ENCODE measurements around the gene SNX1. TPM values are rescaled to one million over a fixed set of nuclear protein-coding genes. Genes with fewer than 3 reads are reported as not detected.

Gene SNX1
- total and polyA plus RNA-seq, 2 donors (not counting 1 experiment from before 2014, with no cell fraction given) = 87.9 to 152 TPM

GRCh38 chr15:64136347-64136746, 40.6 kb downstream of the SNX1 start:
- H3K36me3 ChIP-seq (replicated peaks in 1 of 2; ENCODE audit: control extremely low read depth in 1 of 2, control insufficient read depth in 1 of 2, extremely low read depth in 1 of 2, insufficient read depth in 2 of 2, low read length in 1 of 2) = peaks cover 12 to 70% of the 10 kb centered on the region in 2 experiments
- no peak overlapping the region for H3K9ac ChIP-seq (ENCODE audit: low read length)
- POLR2A ChIA-PET = interaction anchor here (1.9 kb wide), 1 partner anchor 17 kb away, joined by 8 read pairs; no protein-coding TSS in a partner anchor
- Mint-ChIP-seq H3K9me3 (ENCODE audit: insufficient read depth) (no peaks in the 10 kb centered on the region), H3K27ac (peak overlapping the region; percentile 32), H3K27me3 (no peaks in the 10 kb centered on the region), H3K4me3 (no peak overlapping the region), H3K4me1 (peaks cover 19% of the 10 kb centered on the region)
- ATAC-seq (ENCODE audit: low read depth) = no peak
- H3K4me3 ChIP-seq (ENCODE audit: control extremely low read depth in 1 of 5, extremely low read depth in 1 of 5, insufficient read depth in 1 of 5, low read depth in 2 of 5, low read length in 4 of 5) = no peak overlapping the region
- no peak overlapping the region for H2AFZ ChIP-seq (ENCODE audit: insufficient read depth, low read depth, low read length, poor library complexity, severe bottlenecking)
- H3K27ac ChIP-seq (ENCODE audit: low read length in 2 of 2) = peak overlapping the region in 1 of 2 donors; percentile 53
- CTCF ChIA-PET = interaction anchor here (1.3 to 3.0 kb wide), 3 partner anchors 10 to 18 kb away, joined by 3 to 62 read pairs (median 7); partner anchors contain the start of gene SNX22
- no peaks in the 10 kb centered on the region for H3K27me3 ChIP-seq (replicated peaks in 1 of 4; ENCODE audit: control extremely low read depth in 1 of 4, control insufficient read depth in 3 of 4, insufficient read depth in 4 of 4, low read length in 3 of 4)
- no peaks in the 10 kb centered on the region for H3K9me3 ChIP-seq (ENCODE audit: control extremely low read depth in 1 of 3, control insufficient read depth in 2 of 3, insufficient read depth in 1 of 3, low read length in 2 of 3)
- H3K79me2 ChIP-seq (ENCODE audit: control insufficient read depth, insufficient read depth, low read length) = peaks cover 21% of the 10 kb centered on the region
- 96% methylated on average over 4 of the region's 7 CpGs for WGBS (ENCODE audit: insufficient coverage)
- TF ChIP-seq CTCF (IDR thresholded peaks at IDR 0.05) (no peak), EZH2 (IDR thresholded peaks at IDR 0.05; ENCODE audit: borderline replicate concordance, insufficient read depth, low read depth, low read length, poor library complexity, severe bottlenecking) (no peak)
- H3K4me1 ChIP-seq (ENCODE audit: control insufficient read depth in 2 of 2, insufficient read depth in 2 of 2, low read length in 2 of 2) = peaks cover 8 to 17% of the 10 kb centered on the region in 2 donors
- peaks cover 28% of the 10 kb centered on the region for H4K20me1 ChIP-seq (ENCODE audit: control insufficient read depth, insufficient read depth, low read length, poor library complexity, severe bottlenecking)
- H3K4me2 ChIP-seq (replicated peaks; ENCODE audit: low read depth, low read length, poor library complexity, severe bottlenecking) = no peak overlapping the region
- intact Hi-C loops (cut with micrococcal nuclease) = no loop called here
- DNase-seq = no peak

DNA sequence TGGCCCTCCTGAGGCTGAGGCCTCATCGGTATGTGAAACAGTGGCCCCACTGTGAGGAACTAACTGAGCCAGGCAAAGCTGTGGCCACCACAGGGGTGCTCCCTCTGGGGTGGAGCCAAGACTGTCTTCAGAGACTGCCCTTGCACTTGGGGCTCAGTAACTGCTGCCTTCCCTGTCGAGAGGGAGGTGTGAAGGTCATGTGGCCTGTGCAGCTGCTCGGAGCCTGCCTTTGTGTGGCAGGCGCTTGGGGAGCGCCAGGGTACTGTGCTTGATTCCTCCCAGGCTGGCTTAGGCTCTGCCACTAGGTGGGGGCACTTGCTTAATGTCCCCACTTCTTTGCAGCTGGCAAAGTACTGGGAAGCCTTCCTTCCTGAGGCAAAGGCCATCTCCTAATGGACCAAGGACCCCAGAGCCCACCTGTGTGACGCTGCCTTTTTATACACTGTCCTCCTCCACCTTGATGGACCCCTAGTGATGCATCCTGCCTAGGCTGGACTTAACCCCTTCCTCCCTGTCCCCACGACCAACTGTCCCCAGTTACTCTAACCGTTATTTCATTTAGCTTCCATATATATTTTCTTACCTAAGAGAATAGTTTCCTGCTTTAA, 41.5 kb downstream of the SNX1 start:
- Histone ChIP-seq H3K36me3 (replicated peaks in 1 of 2; ENCODE audit: control extremely low read depth in 1 of 2, control insufficient read depth in 1 of 2, extremely low read depth in 1 of 2, insufficient read depth in 2 of 2, low read length in 1 of 2) (peaks cover 9 to 64% of the 10 kb centered on the region in 2 experiments), H3K4me1 (ENCODE audit: control insufficient read depth in 2 of 2, insufficient read depth in 2 of 2, low read length in 2 of 2) (peaks cover 8 to 17% of the 10 kb centered on the region in 2 donors), H4K20me1 (ENCODE audit: control insufficient read depth, insufficient read depth, low read length, poor library complexity, severe bottlenecking) (peaks cover 19% of the 10 kb centered on the region), H3K27me3 (replicated peaks in 1 of 4; ENCODE audit: control extremely low read depth in 1 of 4, control insufficient read depth in 3 of 4, insufficient read depth in 4 of 4, low read length in 3 of 4) (no peaks in the 10 kb centered on the region), H3K9ac (ENCODE audit: low read length) (no peak overlapping the region), H3K4me3 (ENCODE audit: control extremely low read depth in 1 of 5, extremely low read depth in 1 of 5, insufficient read depth in 1 of 5, low read depth in 2 of 5, low read length in 4 of 5) (no peak overlapping the region), H3K9me3 (ENCODE audit: control extremely low read depth in 1 of 3, control insufficient read depth in 2 of 3, insufficient read depth in 1 of 3, low read length in 2 of 3) (no peaks in the 10 kb centered on the region), H3K79me2 (ENCODE audit: control insufficient read depth, insufficient read depth, low read length) (peaks cover 19% of the 10 kb centered on the region), H3K27ac (ENCODE audit: low read length in 2 of 2) (peak overlapping the region in 1 of 2 donors; percentile 53), H3K4me2 (replicated peaks; ENCODE audit: low read depth, low read length, poor library complexity, severe bottlenecking) (peak overlapping the region; percentile 13), H2AFZ (ENCODE audit: insufficient read depth, low read depth, low read length, poor library complexity, severe bottlenecking) (no peak overlapping the region)
- H3K27me3 Mint-ChIP-seq = no peaks in the 10 kb centered on the region
- ChIA-PET POLR2A (interaction anchor here (1.9 kb wide), 1 partner anchor 16 kb away, joined by 8 read pairs; no protein-coding TSS in a partner anchor), CTCF (interaction anchor here (0.9 to 3.0 kb wide), 7 partner anchors 9 to 23 kb away, joined by 3 to 62 read pairs (median 5); partner anchors contain the start of gene SNX22)
- peaks cover 19% of the 10 kb centered on the region for H3K4me1 Mint-ChIP-seq
- intact Hi-C loops (cut with micrococcal nuclease) = loop anchor here (1.0 kb wide), 1 partner anchor 16 kb away; no protein-coding TSS in a partner anchor
- H3K9me3 Mint-ChIP-seq (ENCODE audit: insufficient read depth) = no peaks in the 10 kb centered on the region
- H3K4me3 Mint-ChIP-seq = no peak overlapping the region
- 44% methylated on average over 6 of the region's 8 CpGs for WGBS (ENCODE audit: insufficient coverage)
- TF ChIP-seq CTCF (IDR thresholded peaks at IDR 0.05) = peak; percentile 26
- no peak for TF ChIP-seq EZH2 (IDR thresholded peaks at IDR 0.05; ENCODE audit: borderline replicate concordance, insufficient read depth, low read depth, low read length, poor library complexity, severe bottlenecking)
- ATAC-seq (ENCODE audit: low read depth) = peak; percentile 95
- peak; percentile 80 for DNase-seq
- H3K27ac Mint-ChIP-seq = peak overlapping the region; percentile 83
